ENCODE data around the gene XPNPEP3.
A peak's percentile ranks its signal among the peaks of the same experiment; 100 is the strongest.

The XPNPEP3 gene

GRCh38 chr22:40939202-40939601 lies 82.3 kb downstream of the XPNPEP3 start:
- no peak overlapping the region for H3K4me3 ChIP-seq (ENCODE audit: low read depth, low read length)
- no peak for TF ChIP-seq CTCF (IDR thresholded peaks at IDR 0.05; ENCODE audit: borderline replicate concordance, insufficient read depth, low read depth, low read length)

- no peak for TF ChIP-seq CTCF (IDR thresholded peaks at IDR 0.05; ENCODE audit: borderline replicate concordance, insufficient read depth, low read depth, low read length)
- peak within 1 kb of the TSS; percentile 74 for H3K4me3 ChIP-seq (ENCODE audit: low read depth, low read length)
Measured at GRCh38 chr22:40950962-40951794, 94.2 kb downstream of the XPNPEP3 start, which contains the start of gene RBX1. Gene RBX1, plus strand, starts transcription at chr22:40951378. Its CDS starts 21 bp downstream, at chr22:40951399.

GRCh38 chr22:40951795-40952605 lies 95.1 kb downstream of the XPNPEP3 start:
- peak overlapping the region; percentile 74 for H3K4me3 ChIP-seq (ENCODE audit: low read depth, low read length)
- no peak for TF ChIP-seq CTCF (IDR thresholded peaks at IDR 0.05; ENCODE audit: borderline replicate concordance, insufficient read depth, low read depth, low read length)

- no peak overlapping the region for H3K4me3 ChIP-seq (ENCODE audit: low read depth, low read length)
Measured at GRCh38 chr22:40953471-40953870, 96.5 kb downstream of the XPNPEP3 start.

GRCh38 chr22:40954113-40954512 lies 97.2 kb downstream of the XPNPEP3 start:
- no peak overlapping the region for H3K4me3 ChIP-seq (ENCODE audit: low read depth, low read length)

More at GRCh38 chr22:40953471-40953870, 96.5 kb downstream of the XPNPEP3 start:
- no peak for TF ChIP-seq CTCF (IDR thresholded peaks at IDR 0.05; ENCODE audit: borderline replicate concordance, insufficient read depth, low read depth, low read length)

GRCh38 chr22:40955571-40955970 lies 98.6 kb downstream of the XPNPEP3 start:
- no peak for TF ChIP-seq CTCF (IDR thresholded peaks at IDR 0.05; ENCODE audit: borderline replicate concordance, insufficient read depth, low read depth, low read length)
- no peak overlapping the region for H3K4me3 ChIP-seq (ENCODE audit: low read depth, low read length)

More at GRCh38 chr22:40954113-40954512, 97.2 kb downstream of the XPNPEP3 start:
- no peak for TF ChIP-seq CTCF (IDR thresholded peaks at IDR 0.05; ENCODE audit: borderline replicate concordance, insufficient read depth, low read depth, low read length)
